Pancreas (tissue), 10 donors: ENCODE results near the gene MSANTD2. TPM values are rescaled to one million over a fixed set of nuclear protein-coding genes. Genes with fewer than 3 reads are reported as not detected.

Experiments used
- ATAC-seq, 4 donors: fragments of 200-7000 bp; cut with Tn5 transposase; one replicate each; pipeline versions ENCODE4 v1.8.0 to v1.9.1; 2020; ENCODE audit warnings: mild to moderate bottlenecking in 4 of 4, moderate library complexity in 4 of 4
- DNase-seq, 6 donors: peaks; one replicate each; pipeline ENCODE4 v3.0.0-alpha.2; 2020
- FAIRE-seq: peaks from 2 replicates; lab custom pipeline; 2012; peaks lifted over from hg19 to GRCh38; lab: Jason Lieb, UNC
- H3K27ac ChIP-seq, 4 donors: fragments of 200-600 bp; sonication (generic); 1 replicate in 3 of 4; 2 replicates in 1 of 4; pipeline versions ENCODE4 v1.5.0 to v1.8.0; 2020
- H3K27me3 ChIP-seq, 4 donors: fragments of 200-600 bp; one replicate each; pipeline ENCODE4 v1.8.0; 2021
- H3K36me3 ChIP-seq, 3 donors: fragments of 200-600 bp; sonication (generic) in 1 of 3; one replicate each; pipeline versions ENCODE4 v1.5.0 to v1.8.0; 2020 to 2021
- H3K4me1 ChIP-seq, 3 donors: fragments of 200-600 bp; one replicate each; pipeline ENCODE4 v1.8.0; 2021
- H3K4me3 ChIP-seq, 4 donors: fragments of 200-600 bp; sonication (generic) in 2 of 4; one replicate each; pipeline versions ENCODE4 v1.5.0 to v1.8.0; 2020 to 2021
- H3K9me3 ChIP-seq, 4 donors: fragments of 200-600 bp; one replicate each; pipeline ENCODE4 v1.8.0; 2021
- CTCF ChIP-seq, 4 donors: fragments of 200-600 bp; sonication (generic) in 3 of 4; IDR thresholded peaks; one replicate each; pipeline versions ENCODE4 v1.5.0 to v1.8.0; 2021; ENCODE audit warnings: antibody characterized with exemption in 4 of 4
- WGBS, 2 donors: extraction: QIAGEN DNeasy Blood & Tissue Kit; methylation state at CpG; one replicate each; pipeline ENCODE4 v1.1.7; 2013; 5-methylcytosine and 5-hydroxymethylcytosine counted together
- intact Hi-C, 3 donors: fragments of 100-400 bp; cut with DNase I; formaldehyde crosslinking; loops; one replicate each; pipeline versions ENCODE4 v1.11.1 to v1.14.2; 2022
- polyA plus RNA-seq, 2 donors: library from polyadenylated mRNA; stranded (reverse); fragments of 200-250 nt; gene quantifications; one replicate each; pipeline ENCODE4 v1.2.3, GENCODE V29; 2013
- total RNA-seq, 6 donors: library from RNA; stranded (reverse); fragmentation: NEBNext Ultra II Directional in 4 of 6; extraction: Animal tissue kit (Norgen Biotek cat#: 25700) in 4 of 6; gene quantifications; one replicate each; pipeline versions ENCODE4 v1.2.1 to v1.2.4, GENCODE V29; 2021 to 2023
- donor health status: healthy with polysubstance abuse.
- donor health status: DM: no; HTN: no; CAD: no; lungs with moderate emphysema.
- donor health status: DM: no; HTN: no; CAD: no.
- donor health status: control.
- donor health status: control.
- donor health status: Bipolar disorder and iron deficiency.
- donor health status: DM: yes; HTN: yes; CAD: no.
- donor health status: DM: no; HTN: no; CAD: no.
- donor health status: DM: no; HTN: no; CAD: no.
- donor health status: DM: yes; HTN: yes; CAD: no.

The MSANTD2 gene
- total and polyA plus RNA-seq, 8 donors, result 4.6 to 23.3 (median 7.1) TPM

- H3K4me1 ChIP-seq, result peaks cover 0 to 5% (median 0%) of the 10 kb centered on the region in 3 donors
- DNase-seq (peak in 2 of 6 donors; percentile 23 to 56), FAIRE-seq (no peak), ATAC-seq (peak in 1 of 4 donors; percentile 3)
- no peak for TF ChIP-seq CTCF (IDR thresholded peaks at IDR 0.05)
- peaks cover 0 to 9% (median 0%) of the 10 kb centered on the region in 4 donors for H3K27me3 ChIP-seq
- peak overlapping the region in 2 of 4 donors; percentile 53 to 62 for H3K4me3 ChIP-seq
- intact Hi-C loops, result loop anchor here in 1 of 3 donors (10.0 kb wide), 1 partner anchor 71 kb away; the partner anchor contains the start of genes SIAE and SPA17
- no peak overlapping the region for H3K27ac ChIP-seq
- no peaks in the 10 kb centered on the region for H3K36me3 ChIP-seq
- no peaks in the 10 kb centered on the region for H3K9me3 ChIP-seq
- WGBS, 2 donors, result 19 to 20% methylated on average over 33 to 44 of the region's 44 CpGs
These were observed 54.9 kb downstream of the MSANTD2 start for GRCh38 chr11:124745270-124745834.

GRCh38 chr11:124743050-124743449, 57.2 kb downstream of the MSANTD2 start:
- WGBS, 2 donors, result 76 to 78% methylated on average over 6 of the region's 6 CpGs
- FAIRE-seq, result no peak
- ATAC-seq, result no peak
- H3K4me3 ChIP-seq, result no peak overlapping the region
- peaks cover 0 to 9% (median 0%) of the 10 kb centered on the region in 4 donors for H3K27me3 ChIP-seq
- H3K9me3 ChIP-seq, result no peaks in the 10 kb centered on the region
- intact Hi-C loops, result loop anchor here in 1 of 3 donors (10.0 kb wide), 1 partner anchor 68 kb away; the partner anchor contains the start of genes SIAE and SPA17
- no peaks in the 10 kb centered on the region for H3K36me3 ChIP-seq
- no peak for DNase-seq
- H3K27ac ChIP-seq, result no peak overlapping the region
- H3K4me1 ChIP-seq, result peaks cover 0 to 14% (median 0%) of the 10 kb centered on the region in 3 donors
- TF ChIP-seq CTCF (IDR thresholded peaks at IDR 0.05), result no peak

GRCh38 chr11:124742555-124742954, 57.7 kb downstream of the MSANTD2 start:
- Histone ChIP-seq H3K9me3 (no peaks in the 10 kb centered on the region), H3K4me3 (no peak overlapping the region), H3K27ac (no peak overlapping the region), H3K4me1 (peaks cover 0 to 14% (median 0%) of the 10 kb centered on the region in 3 donors), H3K27me3 (peaks cover 0 to 9% (median 0%) of the 10 kb centered on the region in 4 donors), H3K36me3 (no peaks in the 10 kb centered on the region)
- TF ChIP-seq CTCF (IDR thresholded peaks at IDR 0.05), result no peak
- FAIRE-seq (no peak), DNase-seq (no peak), ATAC-seq (no peak)
- intact Hi-C loops, result loop anchor here in 1 of 3 donors (10.0 kb wide), 1 partner anchor 68 kb away; the partner anchor contains the start of genes SIAE and SPA17
- 58 to 60% methylated on average over 2 of the region's 2 CpGs for WGBS, 2 donors

GRCh38 chr11:124740277-124740882, 59.8 kb downstream of the MSANTD2 start:
- no peak overlapping the region for H3K27ac ChIP-seq
- peaks cover 0 to 14% (median 0%) of the 10 kb centered on the region in 3 donors for H3K4me1 ChIP-seq
- intact Hi-C loops, result loop anchor here in 1 of 3 donors (10.0 kb wide), 1 partner anchor 66 kb away; the partner anchor contains the start of genes SIAE and SPA17
- peak; percentile 11 to 43 (median 24) for ATAC-seq
- H3K36me3 ChIP-seq, result no peaks in the 10 kb centered on the region
- peak in 2 of 4 donors; percentile 11 to 22 for TF ChIP-seq CTCF (IDR thresholded peaks at IDR 0.05)
- no peak for FAIRE-seq
- H3K27me3 ChIP-seq, result peaks cover 0 to 9% (median 0%) of the 10 kb centered on the region in 4 donors
- 6 to 9% methylated on average over 36 to 37 of the region's 37 CpGs for WGBS, 2 donors
- H3K9me3 ChIP-seq, result no peaks in the 10 kb centered on the region
- peak overlapping the region; percentile 0 to 58 (median 33) for H3K4me3 ChIP-seq
- DNase-seq, result peak in 4 of 6 donors; percentile 7 to 63 (median 34)
